GM12878 (cell line): ENCODE data around the gene DENND6A. TPM values are rescaled to one million over a fixed set of nuclear protein-coding genes. Genes with fewer than 3 reads are reported as not detected.
"Not testable (repeated sequence)": the region's sequence is repeated elsewhere in the genome, so short reads cannot be mapped to it uniquely, and the experiment has no call there.

Experiments used
- ATAC-seq: fragments of 200-7000 bp; cut with Tn5 transposase; 3 replicates; pipeline ENCODE4 v1.9.1; 2020; ENCODE audit warnings: mild to moderate bottlenecking, moderate library complexity
- BruUV-seq: library from RNA; stranded (reverse); fragments of 400-500 nt; replicated peaks from 2 replicates; lab custom pipeline; 2021; lab: Mats Ljungman, UMichigan
- CTCF ChIA-PET: fragments of 300-600 bp; sonication (Branson Sonifier 250); formaldehyde crosslinking; extraction: SDS; loops from one replicate; lab custom pipeline; 2021; ENCODE audit warnings: inconsistent platforms; lab: Yijun Ruan, JAX
- POLR2A ChIA-PET: fragments of 350-600 bp; formaldehyde crosslinking; extraction: SDS; loops from one replicate; lab custom pipeline; 2021; ENCODE audit warnings: inconsistent platforms; lab: Charles Lee
- RAD21 ChIA-PET: fragments of 300-600 bp; sonication (Branson Sonifier 250); formaldehyde crosslinking; loops from one replicate; lab custom pipeline; 2023; ENCODE audit warnings: antibody characterized with exemption; ENCODE audit not compliant: unreplicated experiment; lab: Charles Lee
- SMC1A ChIA-PET: fragments of 300-600 bp; sonication (Branson Sonifier 250); formaldehyde crosslinking; loops from one replicate; lab custom pipeline; 2023; ENCODE audit not compliant: unreplicated experiment, uncharacterized antibody; lab: Charles Lee
- DNase-seq: peaks from one replicate; pipeline ENCODE4 v3.0.0-alpha.2; 2011; ENCODE audit warnings: low read depth, low spot score
- FAIRE-seq: peaks from 3 replicates; lab custom pipeline; 2011; peaks lifted over from hg19 to GRCh38; lab: Jason Lieb, UNC
- H2AFZ ChIP-seq: 2 replicates; pipeline ENCODE4 v1.6.0; 2011; ENCODE audit warnings: low read depth, low read length, control low read depth; ENCODE audit not compliant: control insufficient read depth
- H3K27ac ChIP-seq: 2 replicates; pipeline ENCODE4 v1.5.1; 2011; ENCODE audit warnings: control low read depth; ENCODE audit not compliant: control insufficient read depth, insufficient read depth
- H3K27me3 ChIP-seq, 2 experiments: replicated peaks in 1 of 2; 2 replicates each; pipeline versions ENCODE4 v1.6.0 to v1.6.1; 2011; ENCODE audit warnings: low read length in 1 of 2; ENCODE audit not compliant: control insufficient read depth in 2 of 2, insufficient read depth in 2 of 2
- H3K36me3 ChIP-seq, 2 experiments: 2 replicates each; pipeline ENCODE4 v1.5.1; 2011; ENCODE audit warnings: low read length in 1 of 2; ENCODE audit not compliant: control insufficient read depth in 2 of 2, insufficient read depth in 2 of 2
- H3K4me1 ChIP-seq: 2 replicates; pipeline ENCODE4 v1.6.1; 2011; ENCODE audit warnings: mild to moderate bottlenecking, low read length, moderate library complexity, mixed read lengths; ENCODE audit not compliant: control insufficient read depth, insufficient read depth
- H3K4me2 ChIP-seq: 2 replicates; pipeline ENCODE4 v1.6.0; 2011; ENCODE audit warnings: control low read depth; ENCODE audit not compliant: control insufficient read depth, insufficient read depth
- H3K4me3 ChIP-seq: fragments of 200-600 bp; sonication (generic); 2 replicates; pipeline ENCODE4 v1.5.1; 2016
- H3K79me2 ChIP-seq: 2 replicates; pipeline ENCODE4 v1.6.0; 2011; ENCODE audit warnings: low read length; ENCODE audit not compliant: control insufficient read depth, insufficient read depth
- H3K9ac ChIP-seq: 2 replicates; pipeline ENCODE4 v1.8.0; 2011; ENCODE audit warnings: low read length, control low read depth, mixed read lengths; ENCODE audit not compliant: control insufficient read depth, insufficient read depth
- H3K9me3 ChIP-seq: replicated peaks from 3 replicates; pipeline ENCODE4 v1.5.1; 2011; ENCODE audit warnings: mild to moderate bottlenecking, low read length; ENCODE audit not compliant: control insufficient read depth, insufficient read depth
- H4K20me1 ChIP-seq: 2 replicates; pipeline ENCODE4 v1.6.0; 2011; ENCODE audit not compliant: control insufficient read depth, insufficient read depth
- FOXM1 ChIP-seq: IDR thresholded peaks from 2 replicates; pipeline ENCODE4 v1.6.1; 2012; ENCODE audit warnings: low read depth, mild to moderate bottlenecking, inconsistent platforms, low read length, moderate library complexity
- IKZF1 ChIP-seq: fragments of 450-650 bp; conservative IDR thresholded peaks from 2 replicates; pipeline ENCODE4 v1.6.1; 2017; ENCODE audit warnings: antibody characterized with exemption, mild to moderate bottlenecking
- NR2F1 ChIP-seq: fragments of 450-650 bp; conservative IDR thresholded peaks from 2 replicates; pipeline ENCODE4 v1.6.1; 2017; ENCODE audit warnings: mild to moderate bottlenecking
- WRNIP1 ChIP-seq: IDR thresholded peaks from 2 replicates; pipeline ENCODE4 v1.6.1; 2011; ENCODE audit warnings: low read depth, low read length, improper control_type of control experiment, borderline replicate concordance
- ZBED1 ChIP-seq: IDR thresholded peaks from 2 replicates; pipeline ENCODE4 v1.6.1; 2016; ENCODE audit warnings: borderline replicate concordance
- WGBS: methylation state at CpG from one replicate; pipeline ENCODE4 v1.1.6; 2016; ENCODE audit warnings: low lambda C conversion rate; ENCODE audit not compliant: insufficient replicate concordance, insufficient coverage; ENCODE audit errors: missing lambda C conversion rate; 5-methylcytosine and 5-hydroxymethylcytosine counted together
- in situ Hi-C: fragments of 300-500 bp; cut with MboI; formaldehyde crosslinking; loops from 9 replicates; pipeline ENCODE4 v1.14.3; 2018; ENCODE audit warnings: mixed read lengths
- intact Hi-C: fragments of 100-400 bp; cut with micrococcal nuclease; formaldehyde crosslinking; loops from one replicate; pipeline ENCODE4 v1.14.2; 2022; ENCODE audit not compliant: unreplicated experiment
- polyA plus RNA-seq, 11 experiments: library from polyadenylated mRNA; depleted of rRNA in 4 of 11; unstranded in 6 of 11; stranded (reverse) in 5 of 11; fragments of >200 nt; fragmentation: Nextera tagmentation in 4 of 11; fragmentation: Illumina TruSeq in 1 of 11; extraction: Ambion mirVana in 4 of 11; extraction: Trizol in 1 of 11; gene quantifications; 1 replicate in 1 of 11; 2 replicates in 10 of 11; pipeline versions ENCODE4 v1.2.1 to v1.2.3, GENCODE V29; 2011 to 2016; ENCODE audit warnings: inconsistent platforms in 2 of 11, missing spikeins in 2 of 11, low read depth in 1 of 11
- total RNA-seq, 4 experiments: library from RNA; depleted of rRNA in 3 of 4; stranded (reverse); fragments of >200 nt in 3 of 4; fragmentation: Illumina TruSeq in 1 of 4; extraction: Trizol in 1 of 4; gene quantifications; 2 replicates each; pipeline versions ENCODE4 v1.2.1 to v1.2.3, GENCODE V29; 2013 to 2021
- TF ChIP-seq, protein P1 (sequence below): IDR thresholded peaks from 2 replicates; pipeline ENCODE4 v1.6.1; 2011; ENCODE audit warnings: borderline replicate concordance, low read depth, mild to moderate bottlenecking, moderate library complexity, mixed read lengths, low read length; ENCODE audit not compliant: insufficient read depth; ENCODE audit errors: extremely low read length

DENND6A gene
- total and polyA plus RNA-seq, 10 of the 15 experiments (the other 5 are each of a cell fraction or from before 2014, with no cell fraction given): 1.8 to 15.3 (median 10.3) TPM

DNA sequence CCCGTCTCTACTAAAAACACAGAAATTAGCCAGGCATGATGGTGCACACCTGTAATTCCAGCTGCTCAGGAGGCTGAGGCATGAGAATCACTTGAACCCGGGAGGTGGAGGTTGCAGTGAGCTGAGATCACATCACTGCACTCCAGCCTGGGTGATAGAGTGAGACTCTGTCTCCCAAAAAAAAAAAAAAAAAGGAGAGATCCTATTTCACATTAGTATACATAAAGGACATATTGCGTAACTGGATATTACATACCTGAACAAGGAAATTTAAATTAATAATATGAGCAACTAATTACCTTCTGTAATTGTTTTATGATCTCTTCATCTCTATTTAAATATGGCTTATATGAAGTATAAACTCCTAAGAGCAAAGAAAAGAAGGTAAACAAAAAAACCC lies 58.6 kb downstream of the DENND6A start:
- intact Hi-C loops, FAIRE-seq, ATAC-seq, DNase-seq, BruUV-seq, POLR2A ChIA-PET, H3K79me2 ChIP-seq, in situ Hi-C loops, H3K27me3 ChIP-seq, H3K27ac ChIP-seq, H3K4me1 ChIP-seq, H4K20me1 ChIP-seq, H3K4me2 ChIP-seq, CTCF ChIA-PET, H2AFZ ChIP-seq, H3K9me3 ChIP-seq, H3K4me3 ChIP-seq, H3K9ac ChIP-seq, SMC1A ChIA-PET: not testable (repeated sequence)
- WGBS: 100% methylated on average over 2 of the region's 3 CpGs
- H3K36me3 ChIP-seq: peaks cover 0 to 11% of the 10 kb centered on the region in 2 experiments; a peak in 1 of 4 replicates
- RAD21 ChIA-PET: interaction anchor here (0.7 kb wide), 1 partner anchor 192 kb away, joined by 3 read pairs; no protein-coding TSS in a partner anchor

DNA sequence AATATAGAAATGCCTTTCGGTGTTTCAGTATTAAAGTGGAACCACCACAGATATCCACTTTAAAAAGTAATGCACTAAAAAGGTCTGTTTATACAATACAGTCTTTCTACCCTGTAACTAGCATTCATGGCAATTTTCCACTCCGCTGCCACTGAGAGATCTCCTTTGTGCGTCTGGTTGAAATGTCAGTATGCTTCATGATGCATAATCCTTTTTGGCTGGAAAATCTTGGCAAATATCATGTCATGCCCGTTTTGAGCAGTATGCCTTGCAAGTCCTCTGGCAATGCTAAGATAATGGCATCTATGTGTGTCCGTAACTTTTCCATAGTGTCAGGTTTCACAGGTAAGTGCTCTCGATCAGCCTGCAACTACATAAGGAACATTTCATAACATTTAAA lies 64.9 kb downstream of the DENND6A start:
- H3K9ac ChIP-seq: no peak overlapping the region
- intact Hi-C loops (no loop called here), in situ Hi-C loops (no loop called here)
- no peaks in the 10 kb centered on the region for H3K4me1 ChIP-seq
- H3K27me3 ChIP-seq: no peaks in the 10 kb centered on the region
- no peak for ATAC-seq
- FAIRE-seq: no peak
- H4K20me1 ChIP-seq: no peaks in the 10 kb centered on the region
- 100% methylated on average over 6 of the region's 6 CpGs for WGBS
- TF ChIP-seq, protein P1, sequence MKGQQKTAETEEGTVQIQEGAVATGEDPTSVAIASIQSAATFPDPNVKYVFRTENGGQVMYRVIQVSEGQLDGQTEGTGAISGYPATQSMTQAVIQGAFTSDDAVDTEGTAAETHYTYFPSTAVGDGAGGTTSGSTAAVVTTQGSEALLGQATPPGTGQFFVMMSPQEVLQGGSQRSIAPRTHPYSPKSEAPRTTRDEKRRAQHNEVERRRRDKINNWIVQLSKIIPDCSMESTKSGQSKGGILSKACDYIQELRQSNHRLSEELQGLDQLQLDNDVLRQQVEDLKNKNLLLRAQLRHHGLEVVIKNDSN: no peak
- TF ChIP-seq NR2F1 (no peak), FOXM1 (no peak), IKZF1 (no peak), WRNIP1 (no peak), ZBED1 (no peak)
- no peak overlapping the region for H3K27ac ChIP-seq
- H3K4me2 ChIP-seq: no peak overlapping the region
- no TSS peak for BruUV-seq
- ChIA-PET CTCF (interaction anchor here (2.8 kb wide), 1 partner anchor 230 kb away, joined by 6 read pairs; no protein-coding TSS in a partner anchor), SMC1A (interaction anchor here (1.3 to 1.5 kb wide), 2 partner anchors 198 to 282 kb away, joined by 3 read pairs; no protein-coding TSS in a partner anchor), RAD21 (no interaction called here), POLR2A (no interaction called here)
- H3K4me3 ChIP-seq: no peak overlapping the region
- no peak overlapping the region for H2AFZ ChIP-seq
- DNase-seq: no peak
- no peaks in the 10 kb centered on the region for H3K9me3 ChIP-seq
- H3K36me3 ChIP-seq: peaks cover 0 to 21% of the 10 kb centered on the region in 2 experiments; a peak in 3 of 4 replicates
- H3K79me2 ChIP-seq: no peaks in the 10 kb centered on the region
